ENCODE measurements around the gene S100A2. TPM values are rescaled to one million over a fixed set of nuclear protein-coding genes. Genes with fewer than 3 reads are reported as not detected.

Gene S100A2
- total and polyA plus RNA-seq, 2 of the 8 experiments (the other 6 are each of a cell fraction or from before 2014, with no cell fraction given), result 0.86 TPM; not detected in 1

DNA sequence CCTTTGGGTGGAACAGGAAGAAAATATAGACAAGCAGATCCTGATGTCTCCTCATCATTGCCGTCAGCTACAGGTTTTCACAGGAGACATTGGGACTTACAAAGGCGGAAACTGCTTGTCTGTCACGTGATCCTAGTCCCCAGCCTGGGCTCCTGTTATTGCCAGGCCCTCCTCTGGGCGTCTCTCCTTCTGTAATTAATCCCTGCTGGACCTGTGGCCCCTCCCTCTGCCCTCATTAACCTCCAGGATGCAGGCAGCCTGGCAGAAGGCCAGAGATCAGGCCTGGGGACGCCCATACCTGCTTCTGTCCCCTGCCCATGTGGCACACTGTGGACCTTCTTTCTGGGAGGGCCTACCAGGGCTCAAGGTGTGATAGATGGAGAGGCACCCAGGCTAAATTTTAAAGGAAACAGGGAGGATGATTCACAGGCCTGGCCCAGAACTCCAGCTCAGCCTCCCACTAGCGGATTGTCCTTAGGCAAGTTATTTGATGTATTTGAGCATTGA, 27.3 kb downstream of the S100A2 start (continued):
- TF ChIP-seq CTCF (IDR thresholded peaks at IDR 0.05; ENCODE audit: control extremely low read depth in 1 of 3, insufficient read depth in 1 of 3, low read depth in 1 of 3, low read length in 3 of 3) (peak in 2 of 3 experiments; percentile 20 to 33; a peak in 2 of 4 replicates), ATF2 (IDR thresholded peaks at IDR 0.05; ENCODE audit: low read length) (no peak), SIN3A (conservative IDR thresholded peaks at IDR 0.05 in 1 of 2, IDR thresholded peaks at IDR 0.05 in 1 of 2; ENCODE audit: low read depth in 1 of 2, low read length in 2 of 2) (no peak), NRF1 (IDR thresholded peaks at IDR 0.05; ENCODE audit: low read depth, low read length) (no peak), SAP30 (IDR thresholded peaks at IDR 0.05; ENCODE audit: insufficient read depth, insufficient replicate concordance, low read length) (no peak), PHF8 (conservative IDR thresholded peaks at IDR 0.05; ENCODE audit: low read depth, low read length) (no peak), POLR2A (IDR thresholded peaks at IDR 0.05; ENCODE audit: control extremely low read depth in 1 of 2, low read depth in 2 of 2, low read length in 2 of 2) (no peak), CBX8 (IDR thresholded peaks at IDR 0.05; ENCODE audit: borderline replicate concordance, low read depth, low read length) (no peak), ATF3 (IDR thresholded peaks at IDR 0.05; ENCODE audit: insufficient read depth, low read depth, low read length) (peak; percentile 55; the same call in 1 of the 2 replicates), SP2 (IDR thresholded peaks at IDR 0.05; ENCODE audit: low read length) (no peak)
